Putamen (tissue), 1 donor: Measurements from ENCODE around the gene IQCM.

Experiments used
- DNase-seq: peaks from one replicate; pipeline ENCODE4 v3.0.0-alpha.2; 2016; ENCODE audit warnings: low spot score

IQCM gene

GRCh38 chr4:149781150-149781549, 34.5 kb downstream of the IQCM start:
- DNase-seq = no peak

- DNase-seq = no peak
These were observed 47.2 kb downstream of the IQCM start for GRCh38 chr4:149768477-149768876.

DNA sequence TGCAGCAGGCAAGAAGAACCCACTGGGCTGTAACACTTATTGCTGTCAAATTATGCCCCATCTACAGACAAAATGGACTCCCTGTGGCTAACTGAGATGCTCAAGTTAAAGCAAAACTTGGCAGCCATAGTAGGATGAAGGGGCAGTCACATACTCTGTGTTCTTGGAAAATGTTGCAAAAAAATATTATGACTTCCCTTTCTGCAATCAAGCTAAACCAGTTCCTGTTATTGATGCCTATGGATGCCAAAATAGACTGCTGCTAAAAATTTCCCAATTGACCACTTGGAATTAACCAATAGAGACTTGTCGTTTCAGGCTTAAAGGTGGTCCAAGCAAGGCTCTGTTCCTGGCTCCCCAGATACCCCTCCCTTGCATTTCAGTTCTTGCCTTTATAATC, 49.5 kb downstream of the IQCM start:
- no peak for DNase-seq

DNA sequence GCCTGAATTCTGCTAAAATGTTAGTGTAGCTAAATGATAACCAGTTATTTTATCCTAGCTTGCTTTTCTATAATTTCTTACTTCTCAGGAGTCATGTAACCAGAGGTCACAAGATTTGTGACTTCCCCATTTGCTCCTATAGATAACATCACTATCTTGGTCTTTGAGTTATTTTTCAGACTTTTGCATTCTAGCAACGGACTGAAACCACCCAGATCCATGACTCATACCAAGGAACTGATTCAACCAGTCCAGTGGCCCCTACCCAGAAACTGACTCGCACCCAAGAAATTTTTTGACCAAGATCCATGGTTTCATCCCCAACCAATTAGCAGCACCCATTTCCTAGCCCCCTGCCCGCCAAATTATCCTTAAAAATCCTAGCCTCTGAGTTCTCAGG, 50.0 kb downstream of the IQCM start:
- DNase-seq = no peak

GRCh38 chr4:149755969-149756368, 59.7 kb downstream of the IQCM start:
- DNase-seq = no peak

- DNase-seq = no peak
These were observed 61.1 kb downstream of the IQCM start for GRCh38 chr4:149754526-149754925.

DNA sequence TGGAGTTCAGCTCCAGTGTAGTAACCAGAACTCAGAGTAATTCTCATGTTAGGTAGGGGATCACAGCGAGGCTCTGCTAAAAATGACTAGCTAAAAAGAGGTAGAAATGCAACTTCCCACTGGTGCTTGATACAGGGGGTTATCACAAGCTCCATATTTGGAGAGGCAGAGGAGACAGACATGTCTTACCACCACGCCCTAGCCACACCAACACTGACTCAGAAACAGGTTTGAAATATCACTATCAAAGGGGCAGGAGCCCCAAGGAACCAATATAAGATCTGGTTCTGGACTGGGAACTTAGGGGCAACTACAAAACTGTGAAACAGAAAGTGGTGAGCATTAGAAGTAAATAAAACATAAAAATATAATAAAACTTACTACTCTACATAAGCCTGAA, 62.9 kb downstream of the IQCM start:
- DNase-seq = no peak

GRCh38 chr4:149751174-149751573, 64.5 kb downstream of the IQCM start:
- no peak for DNase-seq

- no peak for DNase-seq
These were observed 65.9 kb downstream of the IQCM start for GRCh38 chr4:149749784-149750183.

DNA sequence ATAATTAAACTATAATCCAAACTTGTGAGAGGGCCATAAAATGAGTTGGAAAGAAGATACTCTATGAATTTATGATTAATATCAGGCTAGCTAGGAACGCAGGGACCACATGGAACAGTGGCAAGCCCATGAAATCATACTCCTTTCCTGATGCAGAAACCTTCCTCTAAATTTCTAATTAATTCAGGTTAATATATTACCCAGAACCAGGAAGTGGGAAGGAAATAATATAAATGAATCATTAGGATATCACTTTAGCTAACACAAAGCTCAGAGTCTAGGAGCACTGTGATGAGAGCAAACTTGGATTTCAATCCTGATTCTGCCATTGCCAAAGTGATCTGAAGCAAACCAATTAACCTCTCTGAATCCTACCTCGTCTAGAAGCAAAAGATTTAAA, 68.0 kb downstream of the IQCM start:
- no peak for DNase-seq

GRCh38 chr4:149746276-149746675, 69.4 kb downstream of the IQCM start:
- DNase-seq = no peak

- no peak for DNase-seq
These were observed 74.3 kb downstream of the IQCM start for GRCh38 chr4:149741186-149741831.

DNA sequence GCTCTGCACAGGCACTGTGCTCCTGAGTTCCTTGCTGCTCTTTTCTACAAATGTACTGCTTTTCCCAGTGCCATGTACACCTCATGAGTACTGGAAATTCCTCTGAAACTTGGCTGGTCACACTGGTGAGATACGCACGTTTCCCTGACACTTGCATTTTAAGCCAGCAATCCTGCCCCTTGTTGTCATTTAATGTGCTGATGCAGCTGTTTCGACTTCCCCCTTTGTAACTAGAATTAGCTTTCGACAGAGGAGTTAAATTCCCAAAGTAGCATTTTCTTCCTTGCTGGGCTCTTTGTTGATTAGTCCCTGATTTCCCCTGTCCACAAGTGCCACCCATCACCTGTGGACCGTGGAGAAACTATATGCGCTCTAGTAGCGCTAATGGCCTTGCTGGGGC, 77.5 kb downstream of the IQCM start:
- no peak for DNase-seq

- no peak for DNase-seq
These were observed 79.8 kb downstream of the IQCM start for GRCh38 chr4:149735796-149736195.

GRCh38 chr4:149728444-149728843, 87.2 kb downstream of the IQCM start:
- DNase-seq = no peak

GRCh38 chr4:149727663-149728062, 88.0 kb downstream of the IQCM start:
- DNase-seq = no peak

GRCh38 chr4:149723065-149723464, 92.6 kb downstream of the IQCM start:
- DNase-seq = no peak

GRCh38 chr4:149719806-149720205, 95.8 kb downstream of the IQCM start:
- no peak for DNase-seq

- no peak for DNase-seq
These were observed 96.3 kb downstream of the IQCM start for GRCh38 chr4:149719357-149719756.

DNA sequence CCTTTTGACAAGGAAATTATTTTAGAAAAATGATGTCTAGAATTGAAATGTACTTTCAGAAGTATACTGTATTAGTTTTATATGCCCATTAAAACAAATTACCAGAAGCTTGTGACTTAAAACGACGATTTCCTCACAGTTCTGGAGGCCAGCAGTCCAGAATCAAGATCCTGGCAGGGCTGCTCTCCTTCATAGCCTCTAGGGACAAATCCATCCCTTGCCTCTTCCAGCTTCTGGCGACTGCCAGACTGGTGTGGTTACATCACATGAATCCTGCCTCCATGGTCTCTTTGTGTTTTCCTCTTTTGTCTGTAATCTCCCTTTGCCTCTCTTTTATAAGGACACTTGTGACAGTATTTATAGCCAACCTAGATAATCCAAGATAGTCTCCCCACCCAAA, 97.1 kb downstream of the IQCM start:
- DNase-seq = no peak

GRCh38 chr4:149716728-149717127, 98.9 kb downstream of the IQCM start:
- DNase-seq = no peak

DNA sequence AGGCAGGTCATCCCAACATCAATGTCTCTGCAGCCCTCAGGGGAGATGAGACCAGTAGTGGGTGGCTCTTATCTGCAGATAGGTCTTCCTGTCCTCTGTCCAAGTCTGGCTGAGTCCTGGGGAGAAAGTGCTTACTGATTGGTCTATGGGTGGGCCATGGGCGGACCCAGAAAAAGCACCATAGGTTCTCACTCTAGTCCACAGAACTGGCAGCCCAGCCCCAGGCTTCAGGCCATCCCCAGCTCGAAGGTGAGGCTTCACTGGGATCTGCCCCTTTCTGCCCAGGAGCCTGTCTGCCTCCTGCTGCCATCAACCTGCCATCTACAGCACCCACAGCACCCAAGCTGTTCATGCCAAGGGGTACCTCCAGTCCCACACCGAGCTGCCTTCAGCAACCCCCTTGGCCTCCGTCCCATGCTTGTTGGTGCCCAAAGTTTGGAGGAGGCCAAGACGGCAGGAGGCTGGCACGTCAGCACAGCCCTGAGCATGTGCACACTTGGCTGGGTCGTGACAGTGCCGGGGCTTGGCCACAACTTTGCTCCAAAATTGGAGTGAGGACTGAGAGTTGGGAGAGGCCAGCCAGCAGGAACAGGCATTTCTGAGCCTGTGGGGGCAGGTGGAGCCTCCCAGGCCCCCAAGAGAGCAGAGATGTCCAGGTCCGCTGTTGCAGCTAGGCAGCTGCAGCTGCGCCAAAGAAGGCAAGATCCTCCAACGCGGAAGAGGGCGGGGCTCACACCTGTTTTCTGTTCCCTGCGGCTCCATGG, 99.6 kb downstream of the IQCM start:
- DNase-seq = no peak

DNA sequence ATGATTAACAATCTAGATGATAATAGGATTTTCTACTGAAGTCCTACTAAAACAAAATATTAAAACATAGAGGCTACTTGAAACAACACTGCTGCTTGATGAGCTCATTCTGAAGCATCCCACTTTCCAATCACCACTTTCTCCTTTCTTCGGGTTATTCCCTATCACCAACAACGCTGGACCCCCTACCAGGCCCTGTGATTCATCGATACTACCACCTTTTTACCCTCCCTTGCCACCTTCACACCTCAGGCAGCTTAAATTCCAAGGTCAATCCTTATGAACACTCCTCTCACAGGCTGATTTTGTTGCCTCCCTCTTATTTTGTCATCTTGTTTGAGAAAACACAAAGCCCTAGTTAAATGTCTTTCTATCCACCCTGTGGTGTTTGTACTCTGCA, 102.6 kb downstream of the IQCM start:
- DNase-seq = no peak
